Stimulated activated CD4-positive, alpha-beta T cell treated with anti-CD3 and anti-CD28 coated beads, Interleukin-12 subunit alpha, Interleukin-12 subunit beta, amount 100 ng/mL, for 4 hours (primary cell): ENCODE results near the gene DMRTC1.
"Not testable (repeated sequence)": the region's sequence is repeated elsewhere in the genome, so short reads cannot be mapped to it uniquely, and the experiment has no call there.

Source experiments
- DNase-seq: peaks from one replicate; pipeline ENCODE4 v3.0.0-alpha.2; 2020

DMRTC1 gene, protein sequence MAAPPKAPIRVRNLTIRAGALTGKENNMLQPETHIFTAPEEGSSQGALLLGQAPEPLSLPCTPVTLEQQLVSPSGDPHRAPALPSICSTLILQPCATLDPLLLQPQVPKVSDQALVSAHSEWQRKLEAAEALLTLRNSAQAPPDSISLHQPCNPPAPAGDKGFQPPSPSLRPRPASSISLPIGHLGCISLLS

DNA sequence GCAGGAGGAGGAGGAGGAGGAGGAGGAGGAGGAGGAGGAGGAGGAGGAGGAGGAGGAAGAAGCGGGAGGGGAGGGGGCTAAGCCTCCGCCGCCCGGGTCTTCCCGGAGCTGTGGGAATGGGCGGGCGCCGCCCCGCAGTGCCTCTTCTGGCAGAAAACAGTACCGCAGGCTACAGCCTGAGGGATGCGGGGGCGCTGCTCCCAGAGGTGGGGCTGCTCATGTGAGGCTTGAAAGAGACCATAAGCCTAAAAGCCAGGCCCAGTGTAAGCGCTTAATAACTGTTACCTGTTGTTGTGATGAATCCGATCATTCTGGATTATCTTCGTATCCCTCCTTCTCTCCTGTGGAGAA, at the start of gene DMRTC1:
Gene DMRTC1, minus strand, starts transcription at position 19 of the 351 bp plus-strand sequence. CDS start 68,143 bp downstream, outside the sequence.
- not testable (repeated sequence) for DNase-seq

DNA sequence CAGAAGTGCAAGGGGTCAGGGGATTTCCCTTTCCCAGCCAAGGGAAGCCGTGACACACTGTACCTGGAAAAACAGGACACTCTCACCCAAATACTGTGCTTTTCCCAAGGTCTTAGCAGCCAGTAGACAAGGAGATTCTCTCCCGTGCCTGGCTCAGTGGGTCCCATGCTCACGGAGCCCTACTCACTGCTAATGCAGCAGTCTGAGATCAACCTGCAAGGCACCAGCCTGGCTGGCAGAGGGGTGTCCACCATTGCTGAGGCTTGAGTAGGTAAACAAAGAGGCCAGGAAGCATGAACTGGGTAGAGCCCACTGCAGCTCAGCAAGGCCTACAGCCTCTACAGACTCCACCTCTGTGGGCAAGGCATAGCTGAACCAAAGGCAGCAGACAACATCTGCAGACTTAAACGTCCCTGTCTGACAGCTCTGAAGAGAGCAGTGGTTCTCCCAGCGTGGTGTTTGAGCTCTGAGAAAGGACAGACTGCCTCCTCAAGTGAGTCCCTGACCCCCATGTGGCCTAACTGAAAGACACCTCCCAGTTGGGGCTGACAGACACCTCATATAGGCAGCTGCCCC, 37.3 kb upstream of the DMRTC1 start:
- not testable (repeated sequence) for DNase-seq

DNA sequence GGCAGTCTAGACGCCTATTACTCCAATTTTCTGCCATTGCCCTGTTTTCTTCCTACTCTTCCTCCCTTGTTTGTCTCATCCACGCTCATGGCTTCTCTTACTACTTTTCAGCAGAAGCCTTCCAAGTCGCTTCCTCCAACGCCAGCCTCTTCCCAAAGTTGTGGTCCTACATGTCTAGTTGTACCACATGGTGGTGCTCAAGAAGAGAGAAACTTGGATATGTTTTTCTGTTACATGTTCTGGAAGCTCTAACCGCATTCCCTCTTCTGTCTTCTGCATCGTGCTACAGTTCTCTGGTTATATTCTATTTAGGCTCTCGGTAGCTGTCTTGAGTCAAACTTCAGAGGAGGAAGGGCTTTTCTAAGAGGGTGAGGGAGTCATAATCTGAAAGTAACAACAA, 31.2 kb upstream of the DMRTC1 start:
- not testable (repeated sequence) for DNase-seq

DNA sequence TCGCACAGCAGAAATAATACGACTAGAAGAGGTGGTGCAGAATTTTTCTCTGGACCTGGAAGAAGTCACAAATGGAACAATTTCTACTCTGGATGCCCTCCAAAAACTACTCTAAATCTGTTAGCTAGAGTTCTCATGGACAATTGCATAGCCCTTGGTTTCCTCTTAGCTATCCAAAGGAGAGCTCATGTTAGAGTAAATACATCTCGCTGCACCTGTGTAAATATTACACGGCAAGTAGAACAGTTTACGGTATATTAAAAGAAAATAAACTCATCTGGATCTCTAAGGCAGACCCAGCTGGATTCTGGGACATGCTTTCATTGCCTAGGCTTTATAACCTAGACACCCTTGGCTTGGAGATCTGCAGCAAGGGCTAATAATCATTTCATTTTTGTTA, 28.2 kb upstream of the DMRTC1 start:
- not testable (repeated sequence) for DNase-seq

DNA sequence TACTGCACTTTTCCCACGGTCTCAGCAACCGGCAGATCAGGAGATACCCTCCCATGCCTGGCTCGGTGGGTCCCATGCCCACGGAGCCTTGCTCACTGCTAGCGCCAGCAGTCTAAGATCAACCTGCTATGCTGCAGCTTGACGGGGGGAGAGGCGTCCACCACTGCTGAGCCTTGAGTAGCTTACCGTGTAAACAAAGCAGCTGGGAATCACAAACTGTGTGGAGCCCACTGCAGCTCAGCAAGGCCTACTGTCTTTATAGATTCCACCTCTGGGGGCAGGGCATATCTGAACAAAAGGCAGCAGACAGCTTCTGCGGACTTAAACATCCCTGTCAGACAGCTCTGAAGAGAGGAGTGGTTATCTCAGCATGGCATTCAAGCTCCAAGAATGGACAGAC, 16.3 kb upstream of the DMRTC1 start:
- not testable (repeated sequence) for DNase-seq

DNA sequence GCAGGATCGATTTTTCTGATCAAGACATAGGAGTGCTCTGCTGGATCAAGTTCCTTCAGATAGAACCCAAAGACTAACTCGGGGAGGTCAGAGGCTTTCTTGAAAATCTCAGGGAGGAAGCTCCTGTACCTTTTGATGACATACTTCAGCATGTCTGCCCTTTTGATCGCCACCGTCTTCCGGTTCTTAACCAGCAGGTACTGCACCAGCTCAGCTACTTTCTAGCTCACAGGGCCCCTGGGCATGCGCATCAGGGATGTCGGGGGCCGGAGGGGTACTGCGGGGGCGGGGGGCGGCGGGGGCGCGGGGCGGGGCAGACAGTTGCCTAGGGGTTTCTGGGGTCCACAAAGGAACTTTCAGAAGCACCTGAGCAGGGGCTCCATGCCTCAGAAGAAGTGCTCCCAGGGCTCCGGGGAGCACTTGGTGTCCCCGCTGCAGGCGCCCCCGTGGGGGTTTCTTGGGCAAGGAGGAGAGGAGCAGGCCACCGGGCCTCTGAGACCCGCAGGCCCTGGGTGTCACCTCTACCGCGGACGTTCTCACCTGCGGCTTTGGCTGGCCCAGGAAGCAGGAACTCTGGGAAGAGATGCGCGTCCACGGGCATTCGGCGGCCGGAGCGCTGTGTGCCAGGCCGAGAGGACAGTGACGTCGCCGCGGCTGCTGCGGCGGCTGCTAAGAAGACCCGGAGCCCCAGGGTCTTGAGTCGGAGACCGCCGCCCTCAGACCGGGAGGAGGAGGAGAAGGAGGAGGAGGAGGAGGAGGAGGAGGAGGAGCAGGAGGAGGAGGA, 410 bp downstream of the DMRTC1 start:
- not testable (repeated sequence) for DNase-seq

DNA sequence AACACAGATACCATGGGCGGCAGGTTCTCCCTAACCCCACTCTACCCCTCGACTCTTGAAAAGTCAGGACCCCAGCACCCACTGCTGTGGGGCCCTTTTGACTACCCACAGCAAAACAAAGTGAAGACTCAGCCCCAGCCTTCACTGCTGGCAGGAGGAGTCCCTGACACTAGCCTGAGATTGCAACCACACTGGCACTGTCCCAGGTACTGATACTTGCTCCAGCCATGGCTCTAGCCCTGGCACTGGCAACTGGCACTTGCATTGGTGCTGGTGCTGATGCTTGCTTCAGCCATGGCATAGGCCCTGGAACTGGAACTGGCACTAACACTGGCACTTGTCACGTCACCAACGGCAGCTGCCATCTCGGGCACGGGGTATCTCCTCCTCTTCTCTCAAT, 1.4 kb downstream of the DMRTC1 start:
- DNase-seq: not testable (repeated sequence)

DNA sequence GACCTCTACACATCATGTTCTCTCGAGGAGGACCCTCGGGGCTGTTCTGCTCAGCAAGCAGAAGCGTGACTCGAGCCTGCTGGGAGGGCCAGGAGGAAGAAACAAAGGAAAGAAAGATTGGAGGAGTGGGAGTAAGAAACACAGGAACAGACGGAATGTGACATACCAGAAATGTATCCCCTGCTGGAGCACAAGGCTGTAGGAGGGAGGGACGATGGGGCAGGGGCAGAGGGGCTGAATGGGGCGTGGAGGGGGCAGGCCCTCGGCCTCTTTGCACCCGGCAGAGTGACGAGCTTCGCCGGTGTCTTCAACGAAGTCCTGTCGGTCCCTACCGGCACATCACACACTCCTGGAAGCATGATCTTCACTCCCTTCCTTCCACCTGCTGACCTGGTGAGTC, 5.7 kb downstream of the DMRTC1 start, which contains the start of gene FAM236A:
Gene FAM236A, plus strand, starts transcription at position 301 of the 400 bp plus-strand sequence. Its CDS starts 57 bp downstream, at position 358.
- not testable (repeated sequence) for DNase-seq

DNA sequence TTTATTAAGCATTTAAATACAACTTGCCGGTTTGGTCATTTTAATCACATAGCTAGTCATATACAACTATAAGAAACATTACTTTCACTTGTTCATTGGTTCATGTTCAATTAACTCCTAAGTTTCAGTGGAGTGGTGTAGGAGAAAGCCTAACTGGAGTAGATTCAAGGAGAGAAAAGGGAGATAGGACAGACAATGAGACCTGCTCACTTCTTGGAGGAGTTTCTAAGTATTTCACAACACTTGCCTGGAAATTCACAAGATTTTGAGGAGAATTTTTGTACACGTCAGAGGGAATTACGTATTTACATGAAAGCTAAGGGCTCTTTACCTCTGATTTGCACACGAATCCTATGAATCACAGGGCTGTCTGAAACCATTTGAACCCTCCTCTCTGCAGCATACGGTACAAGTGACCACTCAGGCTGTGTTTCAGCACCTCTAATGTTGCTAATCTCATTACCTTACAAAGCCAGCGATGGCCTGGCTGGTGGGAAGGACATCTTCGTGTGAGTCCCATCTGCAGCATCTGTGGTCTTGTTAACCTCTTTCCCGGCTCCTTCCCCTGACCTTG, 6.7 kb downstream of the DMRTC1 start:
- DNase-seq: not testable (repeated sequence)

DNA sequence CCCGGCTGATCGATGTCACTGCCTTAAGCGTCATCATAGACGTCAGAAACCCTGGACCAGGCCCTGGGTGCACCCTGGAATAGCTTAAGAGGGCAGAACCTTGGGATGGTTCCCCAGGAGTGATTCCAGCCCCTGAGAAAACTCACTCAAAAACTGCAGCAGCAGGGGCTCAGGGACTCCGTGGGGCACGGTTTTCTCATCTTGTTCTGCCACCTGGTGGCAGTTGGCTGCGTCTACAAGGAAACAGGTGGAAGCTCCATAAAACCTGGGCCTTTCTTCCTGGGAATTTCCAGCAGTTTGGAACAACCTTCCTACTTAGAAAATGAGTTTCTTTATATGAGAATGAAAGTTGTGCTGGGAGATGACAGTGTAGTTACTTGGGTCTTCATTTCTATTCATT, 7.2 kb downstream of the DMRTC1 start:
- DNase-seq: not testable (repeated sequence)

DNA sequence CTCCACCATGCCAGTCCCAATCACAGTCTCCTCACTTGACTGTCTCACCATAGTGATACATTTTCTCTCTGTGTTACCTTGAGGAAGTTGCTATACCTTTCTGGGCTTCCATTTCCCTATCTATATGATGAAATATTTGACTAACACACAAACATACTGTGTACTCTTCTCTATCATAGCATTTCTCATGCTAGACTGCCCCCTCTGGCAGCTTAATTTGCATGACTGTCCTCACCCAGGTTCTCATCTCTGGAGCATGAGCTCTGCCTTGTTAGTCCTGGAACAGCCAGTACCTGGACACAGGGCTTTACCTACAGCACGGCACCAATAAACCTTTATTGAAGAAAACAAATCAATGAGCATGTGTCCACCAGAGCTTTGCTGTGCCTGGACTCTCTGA, 11.4 kb downstream of the DMRTC1 start:
- not testable (repeated sequence) for DNase-seq

DNA sequence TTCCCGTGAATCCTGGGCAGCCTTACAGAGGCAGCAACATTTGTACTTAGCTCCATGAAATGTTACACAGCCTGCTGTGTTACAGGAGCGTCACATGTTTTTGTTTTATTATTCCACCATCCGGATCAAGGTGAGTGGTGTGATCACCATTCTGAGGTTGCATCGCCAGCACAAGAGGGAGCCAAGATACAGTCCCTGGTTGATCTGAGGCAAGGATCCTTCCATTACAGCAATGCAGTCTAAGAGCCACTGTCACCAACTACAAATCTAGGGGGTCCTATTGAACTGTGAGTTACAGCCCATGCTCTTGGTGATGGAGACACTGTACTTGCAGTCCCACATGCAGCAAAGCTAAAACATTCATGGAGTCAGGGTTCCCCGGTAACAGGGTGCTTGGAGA, 27.5 kb downstream of the DMRTC1 start:
- not testable (repeated sequence) for DNase-seq

DNA sequence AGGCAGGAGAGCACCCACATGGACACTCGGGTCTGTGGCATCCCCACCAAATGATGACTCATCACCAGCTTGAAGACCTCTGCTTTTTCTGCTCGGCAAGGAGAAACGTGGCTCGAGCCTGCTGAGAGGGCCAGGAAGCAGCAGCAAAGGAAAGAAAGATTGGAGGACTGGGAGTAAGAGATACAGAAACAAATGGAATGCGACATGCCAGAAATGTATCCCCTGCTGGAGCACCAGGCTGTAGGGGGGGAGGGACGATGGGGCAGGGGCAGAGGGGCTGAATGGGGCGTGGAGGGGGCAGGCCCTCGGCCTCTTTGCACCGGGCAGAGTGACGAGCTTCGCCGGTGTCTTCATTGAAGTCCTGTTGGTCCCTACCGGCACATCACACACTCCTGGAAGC, 31.3 kb downstream of the DMRTC1 start, which contains the start of gene FAM236C:
Gene FAM236C, plus strand, starts transcription at position 301 of the 400 bp plus-strand sequence. CDS start 100 bp downstream, outside the sequence.
- DNase-seq: not testable (repeated sequence)

DNA sequence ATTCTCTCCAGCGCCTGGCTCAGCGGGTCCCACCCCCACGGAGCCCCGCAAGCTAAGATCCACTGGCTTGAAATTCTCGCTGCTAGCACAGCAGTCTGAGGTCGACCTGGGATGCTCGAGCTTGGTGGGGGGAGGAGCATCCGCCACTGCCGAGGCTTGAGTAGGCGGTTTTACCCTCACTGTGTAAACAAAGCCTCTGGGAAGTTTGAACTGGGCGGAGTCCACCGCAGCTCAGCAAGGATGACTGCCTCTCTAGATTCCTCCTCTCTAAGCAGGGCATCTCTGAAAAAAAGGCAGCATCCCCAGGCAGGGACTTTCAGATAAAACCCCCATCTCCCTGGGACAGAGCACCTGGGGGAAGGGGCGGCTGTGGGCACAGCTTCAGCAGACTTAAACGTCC, 53.9 kb downstream of the DMRTC1 start:
- DNase-seq: not testable (repeated sequence)

DNA sequence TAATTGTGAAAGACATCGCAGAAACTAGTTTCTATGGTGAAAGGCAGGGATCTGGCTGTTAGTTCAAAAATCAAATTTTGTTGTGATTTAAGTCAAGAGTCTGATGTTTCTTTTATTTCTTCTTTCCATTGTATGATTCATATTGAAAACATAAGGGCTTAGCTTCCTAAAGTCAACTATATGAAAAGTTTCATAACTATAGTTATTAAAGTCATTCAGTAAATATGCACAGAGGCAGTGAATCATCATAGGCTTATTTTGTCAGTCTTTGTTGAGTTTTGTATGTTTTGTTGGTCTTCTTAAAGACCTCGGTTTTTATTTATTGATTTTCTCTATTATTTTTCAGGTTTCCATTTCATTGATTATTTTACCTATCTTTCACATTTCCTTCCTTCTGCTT, 60.7 kb downstream of the DMRTC1 start:
- not testable (repeated sequence) for DNase-seq

DNA sequence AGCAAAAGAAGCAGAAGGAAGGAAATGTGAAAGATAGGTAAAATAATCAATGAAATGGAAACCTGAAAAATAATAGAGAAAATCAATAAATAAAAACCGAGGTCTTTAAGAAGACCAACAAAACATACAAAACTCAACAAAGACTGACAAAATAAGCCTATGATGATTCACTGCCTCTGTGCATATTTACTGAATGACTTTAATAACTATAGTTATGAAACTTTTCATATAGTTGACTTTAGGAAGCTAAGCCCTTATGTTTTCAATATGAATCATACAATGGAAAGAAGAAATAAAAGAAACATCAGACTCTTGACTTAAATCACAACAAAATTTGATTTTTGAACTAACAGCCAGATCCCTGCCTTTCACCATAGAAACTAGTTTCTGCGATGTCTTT, 106.1 kb downstream of the DMRTC1 start:
- DNase-seq: not testable (repeated sequence)

DNA sequence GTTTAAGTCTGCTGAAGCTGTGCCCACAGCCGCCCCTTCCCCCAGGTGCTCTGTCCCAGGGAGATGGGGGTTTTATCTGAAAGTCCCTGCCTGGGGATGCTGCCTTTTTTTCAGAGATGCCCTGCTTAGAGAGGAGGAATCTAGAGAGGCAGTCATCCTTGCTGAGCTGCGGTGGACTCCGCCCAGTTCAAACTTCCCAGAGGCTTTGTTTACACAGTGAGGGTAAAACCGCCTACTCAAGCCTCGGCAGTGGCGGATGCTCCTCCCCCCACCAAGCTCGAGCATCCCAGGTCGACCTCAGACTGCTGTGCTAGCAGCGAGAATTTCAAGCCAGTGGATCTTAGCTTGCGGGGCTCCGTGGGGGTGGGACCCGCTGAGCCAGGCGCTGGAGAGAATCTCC, 112.9 kb downstream of the DMRTC1 start:
- DNase-seq: not testable (repeated sequence)
